Measurements from ENCODE around the gene AGTPBP1.

DNA sequence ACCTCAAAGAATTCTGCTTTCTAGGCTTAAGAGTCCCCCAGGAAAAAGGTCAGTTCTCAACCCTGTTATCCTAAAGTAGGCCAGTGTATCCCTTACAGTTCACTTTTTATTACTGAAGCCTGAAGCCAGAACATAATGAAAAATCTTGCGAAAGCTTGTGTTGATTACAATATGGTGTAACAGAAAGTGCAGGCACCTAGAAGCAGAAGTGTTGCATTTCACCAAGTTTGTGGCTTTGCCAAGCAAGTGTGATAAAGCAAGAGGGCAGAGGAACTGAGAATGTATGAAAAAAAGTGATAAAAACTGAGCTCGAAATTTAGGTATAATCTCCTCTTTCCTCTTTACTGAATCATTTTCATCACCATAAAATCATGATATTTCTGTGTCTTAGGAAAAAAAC lies 26.2 kb downstream of the AGTPBP1 start:
- TF ChIP-seq, protein P1, sequence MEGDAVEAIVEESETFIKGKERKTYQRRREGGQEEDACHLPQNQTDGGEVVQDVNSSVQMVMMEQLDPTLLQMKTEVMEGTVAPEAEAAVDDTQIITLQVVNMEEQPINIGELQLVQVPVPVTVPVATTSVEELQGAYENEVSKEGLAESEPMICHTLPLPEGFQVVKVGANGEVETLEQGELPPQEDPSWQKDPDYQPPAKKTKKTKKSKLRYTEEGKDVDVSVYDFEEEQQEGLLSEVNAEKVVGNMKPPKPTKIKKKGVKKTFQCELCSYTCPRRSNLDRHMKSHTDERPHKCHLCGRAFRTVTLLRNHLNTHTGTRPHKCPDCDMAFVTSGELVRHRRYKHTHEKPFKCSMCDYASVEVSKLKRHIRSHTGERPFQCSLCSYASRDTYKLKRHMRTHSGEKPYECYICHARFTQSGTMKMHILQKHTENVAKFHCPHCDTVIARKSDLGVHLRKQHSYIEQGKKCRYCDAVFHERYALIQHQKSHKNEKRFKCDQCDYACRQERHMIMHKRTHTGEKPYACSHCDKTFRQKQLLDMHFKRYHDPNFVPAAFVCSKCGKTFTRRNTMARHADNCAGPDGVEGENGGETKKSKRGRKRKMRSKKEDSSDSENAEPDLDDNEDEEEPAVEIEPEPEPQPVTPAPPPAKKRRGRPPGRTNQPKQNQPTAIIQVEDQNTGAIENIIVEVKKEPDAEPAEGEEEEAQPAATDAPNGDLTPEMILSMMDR (conservative IDR thresholded peaks at IDR 0.05), result no peak
- no peak for TF ChIP-seq ZFX (IDR thresholded peaks at IDR 0.05)

Data from C4-2B (cell line).